Measurements from ENCODE around the gene FAM20A.

Gene FAM20A

GRCh38 chr17:68578236-68578635 lies 22.9 kb downstream of the FAM20A start:
- TF ChIP-seq ZNF692 (tag by site-specific recombination; IDR thresholded peaks at IDR 0.05) (no peak), PRDM6 (tag by site-specific recombination; IDR thresholded peaks at IDR 0.05) (no peak), ZBTB7A (tag by site-specific recombination; IDR thresholded peaks at IDR 0.05; ENCODE audit: low read depth) (no peak), ZSCAN30 (tag by site-specific recombination; IDR thresholded peaks at IDR 0.05) (no peak), ZNF747 (tag by site-specific recombination; IDR thresholded peaks at IDR 0.05) (no peak)
- no peak overlapping the region for H3K27ac ChIP-seq (ENCODE audit: extremely low read depth, low read depth, low read length)
- H3K36me3 ChIP-seq (ENCODE audit: control insufficient read depth in 2 of 2, insufficient read depth in 1 of 2, low read length in 2 of 2), result no peaks in the 10 kb centered on the region
- H3K4me1 ChIP-seq (ENCODE audit: control insufficient read depth, insufficient read depth, low read length), result no peaks in the 10 kb centered on the region
- CTCF ChIA-PET, result interaction anchor here (0.7 to 1.6 kb wide), 3 partner anchors 36 to 63 kb away, joined by 3 to 7 read pairs (median 4); no protein-coding TSS in a partner anchor
- POLR2A ChIA-PET, result no interaction called here
- no peaks in the 10 kb centered on the region for H3K9me3 ChIP-seq (ENCODE audit: control insufficient read depth, insufficient read depth, low read depth, low read length)
- no peak overlapping the region for H3K4me3 ChIP-seq (ENCODE audit: low read depth, low read length)

- TF ChIP-seq ZNF449 (tag by site-specific recombination; IDR thresholded peaks at IDR 0.05), result no peak
- no peak for TF ChIP-seq ELK4 (IDR thresholded peaks at IDR 0.05; ENCODE audit: borderline replicate concordance, low read depth, low read length)
- TF ChIP-seq ZNF302 (tag by site-specific recombination; IDR thresholded peaks at IDR 0.05; ENCODE audit: low read depth), result no peak
- TF ChIP-seq ZNF621 (tag by site-specific recombination; IDR thresholded peaks at IDR 0.05), result no peak
- no peak for TF ChIP-seq ZNF677 (tag by site-specific recombination; IDR thresholded peaks at IDR 0.05)
- TF ChIP-seq OVOL3 (tag by site-specific recombination; IDR thresholded peaks at IDR 0.05), result no peak
- TF ChIP-seq ZNF645 (tag by site-specific recombination; IDR thresholded peaks at IDR 0.05), result no peak
- TF ChIP-seq ZNF280D (tag by site-specific recombination; IDR thresholded peaks at IDR 0.05), result no peak
- no peak for TF ChIP-seq ZNF514 (tag by site-specific recombination; IDR thresholded peaks at IDR 0.05)
- no peak for TF ChIP-seq ZNF704 (tag by site-specific recombination; IDR thresholded peaks at IDR 0.05)
- TF ChIP-seq ZNF776 (tag by site-specific recombination; IDR thresholded peaks at IDR 0.05; ENCODE audit: borderline replicate concordance), result no peak
- ChIA-PET CTCF (interaction anchor here (0.7 to 1.6 kb wide), 5 partner anchors 30 to 315 kb away, joined by 3 to 7 read pairs (median 3); no protein-coding TSS in a partner anchor), POLR2A (no interaction called here)
- no peak overlapping the region for H3K4me3 ChIP-seq (ENCODE audit: low read depth, low read length)
- no peaks in the 10 kb centered on the region for H3K9me3 ChIP-seq (ENCODE audit: control insufficient read depth, insufficient read depth, low read depth, low read length)
- H3K36me3 ChIP-seq (ENCODE audit: control insufficient read depth in 2 of 2, insufficient read depth in 1 of 2, low read length in 2 of 2), result no peaks in the 10 kb centered on the region
- no peak overlapping the region for H3K27ac ChIP-seq (ENCODE audit: extremely low read depth, low read depth, low read length)
- H3K4me1 ChIP-seq (ENCODE audit: control insufficient read depth, insufficient read depth, low read length), result no peaks in the 10 kb centered on the region
Observed at GRCh38 chr17:68577497-68577821, 23.7 kb downstream of the FAM20A start.

Data from HEK293 (cell line).